ENCODE data around the gene BIRC6.

DNA sequence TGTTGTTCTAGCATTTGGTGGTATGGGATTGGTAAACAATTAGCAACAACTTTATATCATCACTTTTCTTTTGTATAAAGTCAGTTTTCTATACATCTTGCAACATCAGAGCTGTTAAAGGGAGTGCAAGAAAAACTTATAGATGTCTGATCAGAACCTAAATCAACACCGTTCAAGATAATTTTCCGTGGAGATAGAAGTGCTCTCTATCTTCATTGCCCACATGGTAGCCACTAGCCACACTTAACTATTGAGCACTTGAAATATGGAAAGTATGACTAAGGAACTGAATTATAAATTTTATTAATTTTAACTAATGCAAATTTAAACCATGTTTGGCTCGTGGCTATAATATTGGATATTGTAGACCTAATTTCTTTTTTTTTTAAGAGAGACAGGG lies 276.2 kb downstream of the BIRC6 start:
- TF ChIP-seq, protein P1, sequence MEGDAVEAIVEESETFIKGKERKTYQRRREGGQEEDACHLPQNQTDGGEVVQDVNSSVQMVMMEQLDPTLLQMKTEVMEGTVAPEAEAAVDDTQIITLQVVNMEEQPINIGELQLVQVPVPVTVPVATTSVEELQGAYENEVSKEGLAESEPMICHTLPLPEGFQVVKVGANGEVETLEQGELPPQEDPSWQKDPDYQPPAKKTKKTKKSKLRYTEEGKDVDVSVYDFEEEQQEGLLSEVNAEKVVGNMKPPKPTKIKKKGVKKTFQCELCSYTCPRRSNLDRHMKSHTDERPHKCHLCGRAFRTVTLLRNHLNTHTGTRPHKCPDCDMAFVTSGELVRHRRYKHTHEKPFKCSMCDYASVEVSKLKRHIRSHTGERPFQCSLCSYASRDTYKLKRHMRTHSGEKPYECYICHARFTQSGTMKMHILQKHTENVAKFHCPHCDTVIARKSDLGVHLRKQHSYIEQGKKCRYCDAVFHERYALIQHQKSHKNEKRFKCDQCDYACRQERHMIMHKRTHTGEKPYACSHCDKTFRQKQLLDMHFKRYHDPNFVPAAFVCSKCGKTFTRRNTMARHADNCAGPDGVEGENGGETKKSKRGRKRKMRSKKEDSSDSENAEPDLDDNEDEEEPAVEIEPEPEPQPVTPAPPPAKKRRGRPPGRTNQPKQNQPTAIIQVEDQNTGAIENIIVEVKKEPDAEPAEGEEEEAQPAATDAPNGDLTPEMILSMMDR (IDR thresholded peaks at IDR 0.05) = no peak
- TF ChIP-seq POLR2A (IDR thresholded peaks at IDR 0.05) = no peak

Measured in adrenal gland (tissue), 5 donors.